CD4-positive, alpha-beta memory T cell (primary cell): ENCODE measurements around the gene KCNN3. TPM values are rescaled to one million over a fixed set of nuclear protein-coding genes. Genes with fewer than 3 reads are reported as not detected.
A peak's percentile ranks its signal among the peaks of the same experiment; 100 is the strongest.

Experiments
- CTCF ChIA-PET: fragments of 350-600 bp; sonication (Branson Sonifier 250); formaldehyde crosslinking; loops from one replicate; lab custom pipeline; 2021; ENCODE audit warnings: inconsistent platforms; ENCODE audit not compliant: partially characterized antibody; lab: Charles Lee
- POLR2A ChIA-PET: fragments of 350-600 bp; sonication (Branson Sonifier 250); formaldehyde crosslinking; loops from one replicate; lab custom pipeline; 2021; ENCODE audit not compliant: partially characterized antibody; lab: Charles Lee
- DNase-seq, 5 donors: peaks; one replicate each; pipeline versions ENCODE4 v3.0.0 to v3.0.0-alpha.2; 2020 to 2022; ENCODE audit warnings: mixed read lengths in 1 of 5
- H3K27ac ChIP-seq: one replicate; pipeline ENCODE4 v1.7.0; 2013; ENCODE audit warnings: low read depth, low read length
- H3K27me3 ChIP-seq: 2 replicates; pipeline ENCODE4 v1.7.0; 2013; ENCODE audit warnings: mild to moderate bottlenecking, low read length, moderate library complexity; ENCODE audit not compliant: insufficient read depth
- H3K36me3 ChIP-seq: 2 replicates; pipeline ENCODE4 v1.7.0; 2013; ENCODE audit warnings: mild to moderate bottlenecking, low read length, moderate library complexity; ENCODE audit not compliant: insufficient read depth
- H3K4me1 ChIP-seq: 2 replicates; pipeline ENCODE4 v1.7.0; 2013; ENCODE audit warnings: mild to moderate bottlenecking, low read length, moderate library complexity; ENCODE audit not compliant: insufficient read depth
- H3K4me3 ChIP-seq, 2 donors: one replicate each; pipeline ENCODE4 v1.7.0; 2013; ENCODE audit warnings: low read length in 2 of 2, mild to moderate bottlenecking in 1 of 2
- H3K9me3 ChIP-seq, 2 donors: one replicate each; pipeline ENCODE4 v1.7.0; 2013; ENCODE audit warnings: low read length in 2 of 2, control low read depth in 1 of 2; ENCODE audit not compliant: control insufficient read depth in 1 of 2
- H3K27ac Mint-ChIP-seq, 7 donors: one replicate each; pipeline ENCODE4 v1.8.0; 2020 to 2021; ENCODE audit warnings: mixed read lengths in 7 of 7, mild to moderate bottlenecking in 6 of 7, inconsistent platforms in 3 of 7, moderate library complexity in 3 of 7
- H3K27me3 Mint-ChIP-seq, 2 donors: one replicate each; pipeline ENCODE4 v1.8.0; 2020 to 2021; ENCODE audit warnings: mixed read lengths in 2 of 2
- H3K36me3 Mint-ChIP-seq, 2 donors: one replicate each; pipeline ENCODE4 v1.8.0; 2020 to 2021; ENCODE audit warnings: mixed read lengths in 2 of 2, inconsistent platforms in 1 of 2, mild to moderate bottlenecking in 1 of 2
- H3K4me1 Mint-ChIP-seq, 4 donors: one replicate each; pipeline ENCODE4 v1.8.0; 2020 to 2021; ENCODE audit warnings: mixed read lengths in 4 of 4, mild to moderate bottlenecking in 1 of 4
- H3K4me3 Mint-ChIP-seq, 8 donors: one replicate each; pipeline ENCODE4 v1.8.0; 2020 to 2021; ENCODE audit warnings: mixed read lengths in 8 of 8, mild to moderate bottlenecking in 7 of 8, moderate library complexity in 6 of 8, inconsistent platforms in 3 of 8
- H3K9me3 Mint-ChIP-seq, 8 donors: one replicate each; pipeline ENCODE4 v1.8.0; 2020 to 2021; ENCODE audit warnings: mixed read lengths in 8 of 8, mild to moderate bottlenecking in 5 of 8, inconsistent platforms in 3 of 8, moderate library complexity in 1 of 8
- intact Hi-C: fragments of 100-400 bp; cut with micrococcal nuclease; formaldehyde crosslinking; loops from one replicate; pipeline ENCODE4 v1.15.1; 2023
- polyA plus RNA-seq, 2 donors: library from polyadenylated mRNA; unstranded; fragments of 300-500 nt; fragmentation: Illumina TruSeq; gene quantifications; one replicate each; pipeline ENCODE4 v1.2.3, GENCODE V29; 2021
- total RNA-seq, 2 experiments: library from RNA; stranded (reverse); gene quantifications; one replicate each; pipeline ENCODE4 v1.2.3, GENCODE V29; 2021

Gene KCNN3
- total and polyA plus RNA-seq, 4 experiments from 2014 or later: 0.06 TPM; not detected in 3

- no peak overlapping the region for H3K27ac ChIP-seq
- no peak overlapping the region for H3K4me3 ChIP-seq
- Mint-ChIP-seq H3K4me3 (no peak overlapping the region), H3K27ac (no peak overlapping the region), H3K4me1 (peaks cover 0 to 1% (median 0%) of the 10 kb centered on the region in 4 donors), H3K36me3 (no peaks in the 10 kb centered on the region), H3K27me3 (peaks cover 2 to 5% of the 10 kb centered on the region in 2 donors), H3K9me3 (peaks cover 0 to 2% (median 0%) of the 10 kb centered on the region in 8 donors)
- CTCF ChIA-PET: interaction anchor here (0.6 to 4.3 kb wide), 27 partner anchors 9 to 1129 kb away, joined by 3 to 29 read pairs (median 4); no protein-coding TSS in a partner anchor
- no peak for DNase-seq
- intact Hi-C loops: no loop called here
- no peaks in the 10 kb centered on the region for H3K27me3 ChIP-seq
- no peaks in the 10 kb centered on the region for H3K36me3 ChIP-seq
- POLR2A ChIA-PET: interaction anchor here (0.9 to 1.6 kb wide), 4 partner anchors 83 to 319 kb away, joined by 3 to 5 read pairs (median 3); partner anchors contain the start of gene PYGO2
- no peaks in the 10 kb centered on the region for H3K4me1 ChIP-seq
- no peaks in the 10 kb centered on the region for H3K9me3 ChIP-seq
These were observed 8.9 kb upstream of the KCNN3 start for GRCh38 chr1:154879038-154879421.

- H3K27ac ChIP-seq: no peak overlapping the region
- peak; percentile 58 to 68 (median 62) for DNase-seq
- Mint-ChIP-seq H3K4me1 (peaks cover 0 to 1% (median 0%) of the 10 kb centered on the region in 4 donors), H3K9me3 (peaks cover 0 to 2% (median 0%) of the 10 kb centered on the region in 8 donors), H3K27ac (no peak overlapping the region), H3K27me3 (peaks cover 3 to 5% of the 10 kb centered on the region in 2 donors), H3K4me3 (no peak overlapping the region), H3K36me3 (no peaks in the 10 kb centered on the region)
- CTCF ChIA-PET: interaction anchor here (0.6 to 4.3 kb wide), 26 partner anchors 9 to 1130 kb away, joined by 3 to 29 read pairs (median 4); no protein-coding TSS in a partner anchor
- H3K4me1 ChIP-seq: no peaks in the 10 kb centered on the region
- intact Hi-C loops: loop anchor here (1.0 kb wide), 4 partner anchors 106 to 399 kb away; no protein-coding TSS in a partner anchor
- no peaks in the 10 kb centered on the region for H3K27me3 ChIP-seq
- POLR2A ChIA-PET: interaction anchor here (0.9 to 1.6 kb wide), 4 partner anchors 83 to 319 kb away, joined by 3 to 5 read pairs (median 3); partner anchors contain the start of gene PYGO2
- no peak overlapping the region for H3K4me3 ChIP-seq
- H3K9me3 ChIP-seq: no peaks in the 10 kb centered on the region
- H3K36me3 ChIP-seq: no peaks in the 10 kb centered on the region
These were observed 8.4 kb upstream of the KCNN3 start for GRCh38 chr1:154878371-154879037.

- H3K4me1 ChIP-seq: no peaks in the 10 kb centered on the region
- H3K36me3 ChIP-seq: no peaks in the 10 kb centered on the region
- no peaks in the 10 kb centered on the region for H3K36me3 Mint-ChIP-seq
- H3K9me3 ChIP-seq: no peaks in the 10 kb centered on the region
- H3K4me3 Mint-ChIP-seq: no peak overlapping the region
- ChIA-PET CTCF (interaction anchor here (1.1 to 4.3 kb wide), 5 partner anchors 8 to 318 kb away, joined by 3 to 29 read pairs (median 4); no protein-coding TSS in a partner anchor), POLR2A (interaction anchor here (1.6 kb wide), 1 partner anchor 208 kb away, joined by 3 read pairs; no protein-coding TSS in a partner anchor)
- no peak overlapping the region for H3K4me3 ChIP-seq
- H3K27me3 ChIP-seq: no peaks in the 10 kb centered on the region
- intact Hi-C loops: no loop called here
- H3K27ac ChIP-seq: no peak overlapping the region
- peaks cover 5 to 8% of the 10 kb centered on the region in 2 donors for H3K27me3 Mint-ChIP-seq
- H3K4me1 Mint-ChIP-seq: peaks cover 0 to 1% (median 0%) of the 10 kb centered on the region in 4 donors
- no peak overlapping the region for H3K27ac Mint-ChIP-seq
- H3K9me3 Mint-ChIP-seq: peaks cover 0 to 2% (median 0%) of the 10 kb centered on the region in 8 donors
- no peak for DNase-seq
These were observed 7.4 kb upstream of the KCNN3 start for GRCh38 chr1:154877370-154877974.

GRCh38 chr1:154876842-154877369 is 6.8 kb upstream of the KCNN3 start:
- no peaks in the 10 kb centered on the region for H3K4me1 ChIP-seq
- peaks cover 0 to 2% (median 0%) of the 10 kb centered on the region in 8 donors for H3K9me3 Mint-ChIP-seq
- H3K27me3 ChIP-seq: no peaks in the 10 kb centered on the region
- H3K4me3 Mint-ChIP-seq: no peak overlapping the region
- H3K9me3 ChIP-seq: no peaks in the 10 kb centered on the region
- peaks cover 5 to 8% of the 10 kb centered on the region in 2 donors for H3K27me3 Mint-ChIP-seq
- POLR2A ChIA-PET: no interaction called here
- H3K27ac Mint-ChIP-seq: no peak overlapping the region
- CTCF ChIA-PET: interaction anchor here (1.1 to 4.3 kb wide), 6 partner anchors 8 to 317 kb away, joined by 3 to 29 read pairs (median 4); no protein-coding TSS in a partner anchor
- H3K36me3 ChIP-seq: no peaks in the 10 kb centered on the region
- no peak for DNase-seq
- no peak overlapping the region for H3K27ac ChIP-seq
- H3K4me1 Mint-ChIP-seq: peaks cover 0 to 1% (median 0%) of the 10 kb centered on the region in 4 donors
- H3K4me3 ChIP-seq: no peak overlapping the region
- intact Hi-C loops: no loop called here
- no peaks in the 10 kb centered on the region for H3K36me3 Mint-ChIP-seq

GRCh38 chr1:154874465-154874864 is 4.4 kb upstream of the KCNN3 start:
- no peak for DNase-seq
- peaks cover 7% of the 10 kb centered on the region for H3K4me1 ChIP-seq
- Mint-ChIP-seq H3K9me3 (peaks cover 0 to 2% (median 0%) of the 10 kb centered on the region in 8 donors), H3K27me3 (peaks cover 12 to 20% of the 10 kb centered on the region in 2 donors), H3K27ac (peak overlapping the region in 1 of 7 donors; percentile 53), H3K36me3 (no peaks in the 10 kb centered on the region), H3K4me3 (no peak overlapping the region), H3K4me1 (peaks cover 3 to 20% (median 14%) of the 10 kb centered on the region in 4 donors)
- no peaks in the 10 kb centered on the region for H3K9me3 ChIP-seq
- peaks cover 5% of the 10 kb centered on the region for H3K27me3 ChIP-seq
- intact Hi-C loops: no loop called here
- ChIA-PET POLR2A (no interaction called here), CTCF (interaction anchor here (1.0 to 2.7 kb wide), 4 partner anchors 47 to 314 kb away, joined by 3 to 17 read pairs (median 4); no protein-coding TSS in a partner anchor)
- no peak overlapping the region for H3K27ac ChIP-seq
- H3K4me3 ChIP-seq: no peak overlapping the region
- H3K36me3 ChIP-seq: no peaks in the 10 kb centered on the region

- Histone ChIP-seq H3K9me3 (no peaks in the 10 kb centered on the region), H3K27me3 (peaks cover 15% of the 10 kb centered on the region), H3K4me1 (peaks cover 16% of the 10 kb centered on the region), H3K4me3 (no peak overlapping the region), H3K36me3 (no peaks in the 10 kb centered on the region), H3K27ac (no peak overlapping the region)
- Mint-ChIP-seq H3K9me3 (no peaks in the 10 kb centered on the region), H3K4me3 (no peak overlapping the region), H3K4me1 (peaks cover 8 to 28% (median 20%) of the 10 kb centered on the region in 4 donors), H3K27me3 (peaks cover 21 to 29% of the 10 kb centered on the region in 2 donors), H3K27ac (no peak overlapping the region), H3K36me3 (no peaks in the 10 kb centered on the region)
- intact Hi-C loops: no loop called here
- POLR2A ChIA-PET: no interaction called here
- DNase-seq: no peak
- CTCF ChIA-PET: interaction anchor here (0.9 to 2.7 kb wide), 7 partner anchors 8 to 313 kb away, joined by 3 to 17 read pairs (median 4); no protein-coding TSS in a partner anchor
These were observed 3.4 kb upstream of the KCNN3 start for GRCh38 chr1:154873321-154873950.
